CD8-positive, alpha-beta memory T cell (primary cell): Measurements from ENCODE around the gene SSR4. TPM values are rescaled to one million over a fixed set of nuclear protein-coding genes. Genes with fewer than 3 reads are reported as not detected.

Experiments used
- CTCF ChIA-PET: fragments of 350-600 bp; sonication (Branson Sonifier 250); formaldehyde crosslinking; loops from one replicate; lab custom pipeline; 2021; ENCODE audit warnings: antibody characterized with exemption; lab: Charles Lee
- POLR2A ChIA-PET: fragments of 350-600 bp; sonication (Branson Sonifier 250); formaldehyde crosslinking; loops from one replicate; lab custom pipeline; 2021; ENCODE audit warnings: antibody characterized with exemption; lab: Charles Lee
- DNase-seq, 5 donors: peaks; one replicate each; pipeline versions ENCODE4 v3.0.0 to v3.0.0-alpha.2; 2020 to 2022; ENCODE audit warnings: mixed read lengths in 1 of 5
- H3K27ac ChIP-seq: one replicate; pipeline ENCODE4 v1.7.0; 2013; ENCODE audit warnings: low read depth, mild to moderate bottlenecking, low read length, moderate library complexity
- H3K27me3 ChIP-seq: 2 replicates; pipeline ENCODE4 v1.7.0; 2013; ENCODE audit warnings: low read length, mild to moderate bottlenecking; ENCODE audit not compliant: insufficient read depth, poor library complexity, severe bottlenecking
- H3K36me3 ChIP-seq: 2 replicates; pipeline ENCODE4 v1.7.0; 2013; ENCODE audit warnings: mild to moderate bottlenecking, low read length, moderate library complexity; ENCODE audit not compliant: insufficient read depth
- H3K4me1 ChIP-seq: 2 replicates; pipeline ENCODE4 v1.7.0; 2013; ENCODE audit warnings: mild to moderate bottlenecking, low read length, moderate library complexity; ENCODE audit not compliant: insufficient read depth
- H3K4me3 ChIP-seq: 2 replicates; pipeline ENCODE4 v1.7.0; 2013; ENCODE audit warnings: mild to moderate bottlenecking, low read length
- H3K9me3 ChIP-seq: 2 replicates; pipeline ENCODE4 v1.7.0; 2013; ENCODE audit warnings: mild to moderate bottlenecking, low read length
- H3K27ac Mint-ChIP-seq, 8 donors: one replicate each; pipeline ENCODE4 v1.8.0; 2020 to 2021; ENCODE audit warnings: mixed read lengths in 8 of 8, mild to moderate bottlenecking in 6 of 8, inconsistent platforms in 3 of 8, moderate library complexity in 3 of 8
- H3K27me3 Mint-ChIP-seq, 2 donors: one replicate each; pipeline ENCODE4 v1.8.0; 2020 to 2021; ENCODE audit warnings: mixed read lengths in 2 of 2, mild to moderate bottlenecking in 1 of 2, moderate library complexity in 1 of 2
- H3K36me3 Mint-ChIP-seq, 3 donors: one replicate each; pipeline ENCODE4 v1.8.0; 2020 to 2021; ENCODE audit warnings: mixed read lengths in 3 of 3, inconsistent platforms in 1 of 3, mild to moderate bottlenecking in 1 of 3
- H3K4me1 Mint-ChIP-seq, 3 donors: one replicate each; pipeline ENCODE4 v1.8.0; 2020 to 2021; ENCODE audit warnings: mixed read lengths in 3 of 3, inconsistent platforms in 1 of 3, mild to moderate bottlenecking in 1 of 3
- H3K4me3 Mint-ChIP-seq, 7 donors: one replicate each; pipeline ENCODE4 v1.8.0; 2020 to 2021; ENCODE audit warnings: mixed read lengths in 7 of 7, mild to moderate bottlenecking in 6 of 7, moderate library complexity in 4 of 7, inconsistent platforms in 2 of 7
- H3K9me3 Mint-ChIP-seq, 5 donors: one replicate each; pipeline ENCODE4 v1.8.0; 2020 to 2022; ENCODE audit warnings: mixed read lengths in 5 of 5, mild to moderate bottlenecking in 3 of 5, moderate library complexity in 2 of 5, inconsistent platforms in 1 of 5
- polyA plus RNA-seq: library from polyadenylated mRNA; unstranded; fragments of 300-500 nt; fragmentation: Illumina TruSeq; gene quantifications from one replicate; pipeline ENCODE4 v1.2.3, GENCODE V29; 2021
- total RNA-seq, 2 experiments: library from RNA; stranded (reverse); gene quantifications; one replicate each; pipeline ENCODE4 v1.2.3, GENCODE V29; 2021

Gene SSR4
- total and polyA plus RNA-seq, 3 experiments from 2014 or later, result 158 to 567 (median 166) TPM

DNA sequence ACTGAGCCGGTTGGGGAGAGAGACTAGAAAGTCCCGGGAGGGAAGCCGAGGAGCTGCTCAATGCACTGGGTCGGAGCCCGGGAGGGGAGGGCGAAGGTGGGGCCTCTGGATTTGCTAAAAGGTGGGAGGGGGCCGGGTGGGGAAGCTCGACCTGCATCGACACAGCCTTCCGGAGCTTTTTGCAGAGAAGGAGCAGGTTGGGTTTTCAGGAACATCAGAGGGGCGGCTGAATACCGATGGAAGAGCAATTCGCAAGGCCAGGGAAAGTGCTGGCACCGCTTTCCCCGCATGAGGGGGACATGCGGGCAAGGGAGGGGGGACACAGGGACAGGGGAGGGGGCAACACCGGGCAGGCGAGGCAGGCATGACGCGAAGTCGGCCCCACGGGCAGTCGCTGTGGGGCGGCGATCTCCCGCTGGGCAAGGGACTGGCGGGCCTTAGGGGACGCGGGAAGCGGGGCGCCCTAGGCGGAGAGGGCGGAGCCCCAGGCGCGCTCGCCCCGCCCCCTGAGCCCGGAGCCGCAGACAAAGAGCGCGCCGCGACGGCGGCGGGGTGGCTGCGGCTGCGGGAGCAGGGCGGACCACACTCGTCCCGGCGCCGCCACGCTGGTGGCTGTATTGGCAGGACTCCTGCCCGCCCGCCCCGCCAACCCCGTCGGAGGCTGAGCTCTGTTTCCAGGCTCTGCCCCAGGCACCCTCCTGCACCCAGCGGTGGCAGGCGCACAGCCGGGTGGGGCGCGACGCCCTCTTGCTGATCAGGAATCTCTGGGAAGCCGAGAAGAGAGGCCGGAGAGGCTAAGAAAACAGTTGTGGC lies 24.3 kb downstream of the SSR4 start:
- H3K27ac ChIP-seq, result no peak overlapping the region
- Mint-ChIP-seq H3K27ac (peak overlapping the region in 4 of 8 donors; percentile 30 to 88 (median 64)), H3K4me3 (peak overlapping the region in 6 of 7 donors; percentile 50 to 89 (median 56)), H3K36me3 (no peaks in the 10 kb centered on the region), H3K4me1 (peaks cover 52 to 67% (median 55%) of the 10 kb centered on the region in 3 donors), H3K9me3 (no peaks in the 10 kb centered on the region), H3K27me3 (peaks cover 0 to 15% of the 10 kb centered on the region in 2 donors)
- H3K27me3 ChIP-seq, result no peaks in the 10 kb centered on the region
- DNase-seq, result peak; percentile 47 to 61 (median 58)
- no peak overlapping the region for H3K4me3 ChIP-seq
- ChIA-PET POLR2A (interaction anchor here (0.5 kb wide), 1 partner anchor 824 kb away, joined by 3 read pairs; no protein-coding TSS in a partner anchor), CTCF (interaction anchor here (1.1 to 1.3 kb wide), 2 partner anchors 20 to 128 kb away, joined by 3 read pairs; no protein-coding TSS in a partner anchor)
- H3K36me3 ChIP-seq, result no peaks in the 10 kb centered on the region
- peaks cover 51% of the 10 kb centered on the region for H3K4me1 ChIP-seq
- H3K9me3 ChIP-seq, result no peaks in the 10 kb centered on the region

DNA sequence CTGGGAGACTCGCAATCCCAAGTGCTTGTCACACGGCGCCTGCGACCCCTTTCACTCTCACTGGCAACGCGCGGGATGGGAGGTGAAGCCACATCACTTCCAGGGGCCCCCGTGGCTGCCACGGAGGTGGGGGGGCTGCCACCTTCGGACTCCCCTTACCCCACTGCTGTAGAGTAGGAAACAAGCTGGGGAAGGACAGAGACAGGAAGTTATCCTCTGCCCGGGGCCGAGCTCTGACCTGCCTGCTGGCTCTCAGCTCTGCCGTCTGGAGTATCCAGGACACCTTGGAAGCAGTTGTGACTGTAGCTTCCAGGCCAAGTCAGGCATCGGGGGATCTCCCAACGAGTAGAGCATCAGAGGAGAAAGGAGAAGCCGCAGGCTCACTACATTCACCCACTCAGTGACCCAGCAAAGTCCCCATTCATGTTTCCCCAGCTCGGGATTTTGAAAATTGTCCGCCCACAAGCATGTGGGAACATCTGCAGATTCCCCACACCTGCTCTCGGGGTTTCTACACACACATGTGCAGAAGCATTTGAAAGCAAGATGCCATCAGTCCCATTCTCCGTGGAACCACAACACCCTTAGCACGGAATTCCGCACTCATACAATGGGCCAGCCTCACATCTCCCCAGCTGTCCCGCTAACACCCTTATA lies 25.0 kb downstream of the SSR4 start:
- H3K27ac ChIP-seq, result no peak overlapping the region
- no peak overlapping the region for H3K4me3 ChIP-seq
- H3K4me1 Mint-ChIP-seq, result peaks cover 53 to 70% (median 58%) of the 10 kb centered on the region in 3 donors
- H3K27me3 ChIP-seq, result no peaks in the 10 kb centered on the region
- H3K27ac Mint-ChIP-seq, result peak overlapping the region in 6 of 8 donors; percentile 12 to 88 (median 62)
- H3K4me3 Mint-ChIP-seq, result peak overlapping the region in 6 of 7 donors; percentile 50 to 65 (median 54)
- no peaks in the 10 kb centered on the region for H3K36me3 ChIP-seq
- peaks cover 0 to 15% of the 10 kb centered on the region in 2 donors for H3K27me3 Mint-ChIP-seq
- H3K9me3 ChIP-seq, result no peaks in the 10 kb centered on the region
- CTCF ChIA-PET, result interaction anchor here (1.1 to 1.3 kb wide), 2 partner anchors 21 to 128 kb away, joined by 3 read pairs; no protein-coding TSS in a partner anchor
- H3K4me1 ChIP-seq, result peaks cover 51% of the 10 kb centered on the region
- H3K9me3 Mint-ChIP-seq, result no peaks in the 10 kb centered on the region
- H3K36me3 Mint-ChIP-seq, result no peaks in the 10 kb centered on the region
- POLR2A ChIA-PET, result no interaction called here
- no peak for DNase-seq

DNA sequence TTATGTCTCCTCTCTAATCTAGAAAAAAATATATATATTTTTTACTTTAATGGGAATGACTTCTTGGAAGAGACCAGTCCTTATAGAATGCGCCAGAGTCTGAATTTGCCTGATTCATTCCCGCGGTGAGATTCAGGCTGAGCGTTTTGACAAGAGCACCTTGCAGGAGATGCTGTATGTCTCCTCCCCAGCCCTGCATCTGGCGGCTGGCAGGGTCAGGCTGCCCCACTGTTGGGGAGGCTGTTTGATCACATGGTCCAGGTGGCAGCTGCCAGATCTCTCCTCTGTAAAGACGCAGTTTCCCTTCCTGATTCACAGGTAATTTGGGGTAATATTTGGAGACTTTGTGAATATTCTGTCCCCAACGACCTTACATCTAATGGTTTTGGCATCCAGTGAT lies 26.1 kb downstream of the SSR4 start:
- Histone ChIP-seq H3K9me3 (no peaks in the 10 kb centered on the region), H3K27ac (no peak overlapping the region), H3K27me3 (no peaks in the 10 kb centered on the region), H3K36me3 (no peaks in the 10 kb centered on the region), H3K4me1 (peaks cover 51% of the 10 kb centered on the region), H3K4me3 (no peak overlapping the region)
- peak overlapping the region in 4 of 8 donors; percentile 76 to 93 (median 84) for H3K27ac Mint-ChIP-seq
- CTCF ChIA-PET, result no interaction called here
- no peaks in the 10 kb centered on the region for H3K9me3 Mint-ChIP-seq
- H3K4me3 Mint-ChIP-seq, result peak overlapping the region in 3 of 7 donors; percentile 43 to 70 (median 50)
- H3K4me1 Mint-ChIP-seq, result peaks cover 51 to 67% (median 54%) of the 10 kb centered on the region in 3 donors
- peaks cover 0 to 19% of the 10 kb centered on the region in 2 donors for H3K27me3 Mint-ChIP-seq
- no peak for DNase-seq
- POLR2A ChIA-PET, result no interaction called here
- H3K36me3 Mint-ChIP-seq, result no peaks in the 10 kb centered on the region

DNA sequence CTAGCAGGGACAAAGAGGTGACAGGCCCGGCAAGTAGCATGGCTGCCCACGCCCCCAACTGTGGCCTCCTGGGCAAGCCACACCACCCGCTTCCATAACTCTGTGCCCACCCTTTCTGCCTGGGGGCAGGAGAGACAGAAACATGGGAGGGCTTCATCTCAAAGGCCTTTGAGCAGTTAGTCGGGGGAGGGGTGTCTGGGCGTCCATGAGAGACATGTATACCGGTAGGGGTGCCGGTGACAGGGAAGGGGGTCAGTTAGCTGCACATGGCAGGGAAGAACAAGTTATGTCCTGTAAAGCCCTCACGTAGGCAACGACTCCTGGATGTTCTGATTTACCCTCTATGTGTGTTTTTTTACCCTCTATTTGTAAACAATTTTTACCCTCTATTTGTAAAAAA lies 26.6 kb downstream of the SSR4 start:
- peak overlapping the region in 6 of 8 donors; percentile 76 to 93 (median 85) for H3K27ac Mint-ChIP-seq
- CTCF ChIA-PET, result no interaction called here
- H3K27ac ChIP-seq, result no peak overlapping the region
- H3K36me3 ChIP-seq, result no peaks in the 10 kb centered on the region
- H3K4me3 Mint-ChIP-seq, result peak overlapping the region in 6 of 7 donors; percentile 41 to 78 (median 55)
- H3K9me3 Mint-ChIP-seq, result no peaks in the 10 kb centered on the region
- no peaks in the 10 kb centered on the region for H3K9me3 ChIP-seq
- H3K27me3 ChIP-seq, result no peaks in the 10 kb centered on the region
- no peaks in the 10 kb centered on the region for H3K36me3 Mint-ChIP-seq
- H3K4me3 ChIP-seq, result no peak overlapping the region
- DNase-seq, result no peak
- H3K27me3 Mint-ChIP-seq, result peaks cover 0 to 19% of the 10 kb centered on the region in 2 donors
- H3K4me1 Mint-ChIP-seq, result peaks cover 53 to 69% (median 57%) of the 10 kb centered on the region in 3 donors
- peaks cover 51% of the 10 kb centered on the region for H3K4me1 ChIP-seq
- POLR2A ChIA-PET, result no interaction called here

DNA sequence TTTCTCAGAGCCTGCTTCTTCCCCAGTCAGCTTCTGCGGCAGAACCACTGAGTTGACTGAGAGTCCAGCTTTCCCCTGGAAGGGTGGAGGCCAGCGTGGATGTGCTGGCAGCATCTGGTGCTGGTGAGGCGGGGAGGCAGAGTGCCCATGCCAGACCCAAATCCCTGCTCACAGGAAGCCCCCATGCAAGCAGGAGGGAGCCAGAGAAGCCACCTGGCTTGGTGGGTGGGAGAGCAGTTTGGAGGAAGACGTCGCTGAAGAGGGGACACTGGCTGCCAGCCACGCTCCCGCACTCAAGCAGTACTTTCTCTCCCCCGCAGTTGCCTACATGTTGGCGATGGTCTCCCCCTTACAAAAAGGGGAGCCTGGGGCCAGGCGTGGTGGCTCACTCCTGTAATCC lies 29.9 kb downstream of the SSR4 start:
- H3K27me3 ChIP-seq, result no peaks in the 10 kb centered on the region
- DNase-seq, result no peak
- H3K4me1 ChIP-seq, result peaks cover 44% of the 10 kb centered on the region
- Mint-ChIP-seq H3K9me3 (no peaks in the 10 kb centered on the region), H3K4me1 (peaks cover 53 to 64% (median 54%) of the 10 kb centered on the region in 3 donors), H3K36me3 (peaks cover 0 to 1% (median 0%) of the 10 kb centered on the region in 3 donors), H3K4me3 (no peak overlapping the region), H3K27ac (no peak overlapping the region), H3K27me3 (peaks cover 0 to 14% of the 10 kb centered on the region in 2 donors)
- H3K36me3 ChIP-seq, result no peaks in the 10 kb centered on the region
- H3K9me3 ChIP-seq, result no peaks in the 10 kb centered on the region
- ChIA-PET POLR2A (interaction anchor here (0.7 kb wide), 1 partner anchor 100 kb away, joined by 4 read pairs; no protein-coding TSS in a partner anchor), CTCF (no interaction called here)
- no peak overlapping the region for H3K4me3 ChIP-seq
- H3K27ac ChIP-seq, result no peak overlapping the region

DNA sequence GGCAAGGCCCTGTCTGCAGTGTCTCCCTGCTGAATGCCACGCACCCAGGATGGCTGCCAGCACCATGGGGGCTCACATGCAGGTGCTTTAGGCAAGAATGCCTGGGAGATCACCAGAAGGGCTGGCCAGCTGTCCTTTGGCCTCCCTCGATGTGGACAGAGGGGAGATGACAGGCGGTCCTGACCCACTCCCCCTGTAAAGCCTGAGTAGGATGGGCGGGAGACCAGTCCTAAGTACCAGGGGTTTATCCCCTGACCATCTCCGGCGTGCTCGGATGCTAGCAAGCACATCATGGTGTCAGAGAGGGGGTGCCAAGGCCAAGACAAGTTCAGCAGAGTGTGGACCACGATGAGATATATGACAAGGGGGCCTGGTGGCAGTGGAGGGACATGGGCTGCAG lies 30.6 kb downstream of the SSR4 start:
- no peaks in the 10 kb centered on the region for H3K9me3 Mint-ChIP-seq
- peak overlapping the region in 1 of 8 donors; percentile 80 for H3K27ac Mint-ChIP-seq
- H3K27me3 Mint-ChIP-seq, result peaks cover 0 to 12% of the 10 kb centered on the region in 2 donors
- POLR2A ChIA-PET, result interaction anchor here (0.7 kb wide), 1 partner anchor 99 kb away, joined by 4 read pairs; no protein-coding TSS in a partner anchor
- peaks cover 0 to 1% (median 0%) of the 10 kb centered on the region in 3 donors for H3K36me3 Mint-ChIP-seq
- Histone ChIP-seq H3K4me1 (peaks cover 37% of the 10 kb centered on the region), H3K4me3 (no peak overlapping the region), H3K27ac (no peak overlapping the region), H3K27me3 (no peaks in the 10 kb centered on the region), H3K9me3 (no peaks in the 10 kb centered on the region), H3K36me3 (no peaks in the 10 kb centered on the region)
- DNase-seq, result no peak
- CTCF ChIA-PET, result no interaction called here
- peak overlapping the region in 1 of 7 donors; percentile 54 for H3K4me3 Mint-ChIP-seq
- peaks cover 48 to 59% (median 50%) of the 10 kb centered on the region in 3 donors for H3K4me1 Mint-ChIP-seq

DNA sequence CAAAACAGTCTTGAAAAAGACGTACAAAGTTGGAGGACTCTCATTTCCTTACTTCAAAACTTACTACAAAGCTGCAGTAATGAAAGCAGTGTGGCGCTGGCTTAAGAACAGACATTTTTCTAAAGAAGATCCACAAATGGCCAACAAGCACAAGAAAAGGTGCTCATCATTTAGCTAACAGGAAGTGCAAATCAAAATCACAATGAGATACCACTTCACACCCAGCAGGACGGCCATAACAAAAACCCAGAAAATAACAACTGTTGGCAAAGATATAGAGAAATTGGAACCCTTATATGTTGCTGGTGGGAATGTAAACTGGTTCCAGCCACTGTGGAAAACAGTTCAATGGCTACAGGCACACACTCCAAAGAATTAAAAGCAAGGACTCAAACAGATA lies 32.5 kb downstream of the SSR4 start:
- H3K36me3 Mint-ChIP-seq, result peaks cover 0 to 1% (median 0%) of the 10 kb centered on the region in 3 donors
- Histone ChIP-seq H3K27ac (no peak overlapping the region), H3K4me1 (peaks cover 22% of the 10 kb centered on the region), H3K36me3 (no peaks in the 10 kb centered on the region), H3K4me3 (no peak overlapping the region), H3K27me3 (no peaks in the 10 kb centered on the region), H3K9me3 (no peaks in the 10 kb centered on the region)
- ChIA-PET POLR2A (no interaction called here), CTCF (no interaction called here)
- no peak for DNase-seq
- H3K4me3 Mint-ChIP-seq, result peak overlapping the region in 4 of 7 donors; percentile 10 to 82 (median 27)
- H3K4me1 Mint-ChIP-seq, result peaks cover 34 to 40% (median 35%) of the 10 kb centered on the region in 3 donors
- H3K9me3 Mint-ChIP-seq, result no peaks in the 10 kb centered on the region
- peaks cover 0 to 12% of the 10 kb centered on the region in 2 donors for H3K27me3 Mint-ChIP-seq
- peak overlapping the region in 6 of 8 donors; percentile 2 to 74 (median 56) for H3K27ac Mint-ChIP-seq
